Measurements from ENCODE around the gene NPIPB6.
"Not testable (repeated sequence)": the region's sequence is repeated elsewhere in the genome, so short reads cannot be mapped to it uniquely, and the experiment has no call there.

The NPIPB6 gene

DNA sequence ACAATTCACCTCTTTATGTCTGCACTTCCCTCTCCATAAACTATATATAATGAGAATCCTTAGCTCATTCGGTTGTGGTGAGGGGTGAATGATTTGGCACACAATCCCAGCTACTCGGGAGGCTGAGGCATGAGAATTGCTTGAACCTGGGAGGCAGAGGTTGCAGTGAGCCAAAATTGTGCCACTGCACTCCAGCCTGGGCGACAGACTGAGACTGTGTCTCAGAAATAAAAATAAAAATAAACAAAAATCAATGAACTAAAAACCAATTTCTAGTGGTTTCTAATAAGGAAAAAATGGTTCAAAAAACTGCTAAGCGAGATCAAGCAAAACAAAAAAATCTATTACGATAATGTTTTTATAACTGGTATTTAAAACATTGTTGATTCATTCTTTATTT lies at the start of gene NPIPB6:
TSS of gene NPIPB6 (minus strand) at position 101 of the 400 bp plus-strand sequence. CDS start 686 bp downstream, outside the sequence.
- DNase-seq (ENCODE audit: extremely low read depth, low read depth); H3K4me3 ChIP-seq (replicated peaks; ENCODE audit: low read depth, low read length): not testable (repeated sequence)

DNA sequence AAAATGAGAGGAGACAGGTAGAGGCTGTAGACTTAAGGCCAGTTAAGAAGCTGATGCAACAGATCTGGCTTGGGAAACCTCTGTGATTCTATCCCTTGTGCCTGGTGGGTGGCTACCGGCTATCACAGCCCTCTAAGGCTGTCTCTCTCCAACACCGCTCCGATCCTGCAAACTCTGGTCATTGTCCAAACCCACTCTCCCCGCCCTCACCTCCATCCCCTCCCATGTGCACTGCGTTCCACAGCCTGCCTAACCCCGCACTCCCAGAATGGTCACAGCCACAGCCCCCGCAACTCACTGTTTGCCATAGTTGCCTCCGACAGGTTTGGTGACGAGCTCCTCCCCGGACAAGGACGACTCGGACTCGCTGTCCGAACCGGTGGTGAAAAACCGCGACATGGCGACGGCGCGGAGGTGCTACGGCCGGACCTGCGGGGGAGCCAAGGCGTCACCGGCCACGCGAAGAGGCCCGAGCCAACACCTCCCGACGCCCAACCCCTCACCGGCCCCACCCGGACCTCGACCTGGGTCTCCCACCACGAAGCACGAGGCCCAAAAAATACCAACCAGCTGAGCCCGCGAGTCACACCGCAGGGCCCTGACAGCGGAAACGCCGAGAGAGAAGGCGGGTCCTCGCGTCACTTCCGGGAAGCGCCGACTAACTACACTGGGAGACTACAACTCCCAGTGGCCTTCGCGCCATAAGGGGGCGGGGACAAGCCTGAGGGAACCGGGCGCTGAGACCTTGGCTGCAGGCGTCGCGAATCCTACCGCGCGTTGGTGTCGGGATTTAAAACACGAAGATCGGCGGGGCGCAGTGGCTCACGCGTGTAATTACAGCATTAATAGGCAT lies 40.1 kb upstream of the NPIPB6 start, which contains the start of gene EIF3CL:
TSS of gene EIF3CL (minus strand) at position 622 of the 853 bp plus-strand sequence. CDS start at position 399, 223 bp downstream.
- not testable (repeated sequence) for DNase-seq (ENCODE audit: extremely low read depth, low read depth)
- peak within 1 kb of the TSS; percentile 43 for H3K4me3 ChIP-seq (replicated peaks; ENCODE audit: low read depth, low read length)

DNA sequence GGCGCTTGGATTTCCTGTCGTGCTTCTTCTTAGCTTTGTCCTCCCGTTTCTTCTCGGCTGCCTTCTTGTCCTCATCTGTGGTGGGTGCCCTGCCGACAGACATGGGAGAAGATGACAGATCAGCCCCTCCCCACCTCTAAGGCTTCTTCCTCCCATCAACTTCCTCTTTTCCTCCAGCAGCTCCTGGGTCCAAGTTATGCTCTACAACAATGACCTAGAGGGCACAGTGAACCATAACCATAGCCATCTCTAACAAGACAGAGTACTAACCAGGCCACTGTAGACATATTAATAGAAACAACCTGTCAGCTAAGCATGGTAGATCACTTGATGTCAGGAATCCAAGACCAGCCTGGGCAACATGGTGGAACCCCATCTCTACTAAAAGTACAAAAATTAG lies 28.7 kb upstream of the NPIPB6 start:
- DNase-seq (ENCODE audit: extremely low read depth, low read depth); H3K4me3 ChIP-seq (replicated peaks; ENCODE audit: low read depth, low read length): not testable (repeated sequence)

DNA sequence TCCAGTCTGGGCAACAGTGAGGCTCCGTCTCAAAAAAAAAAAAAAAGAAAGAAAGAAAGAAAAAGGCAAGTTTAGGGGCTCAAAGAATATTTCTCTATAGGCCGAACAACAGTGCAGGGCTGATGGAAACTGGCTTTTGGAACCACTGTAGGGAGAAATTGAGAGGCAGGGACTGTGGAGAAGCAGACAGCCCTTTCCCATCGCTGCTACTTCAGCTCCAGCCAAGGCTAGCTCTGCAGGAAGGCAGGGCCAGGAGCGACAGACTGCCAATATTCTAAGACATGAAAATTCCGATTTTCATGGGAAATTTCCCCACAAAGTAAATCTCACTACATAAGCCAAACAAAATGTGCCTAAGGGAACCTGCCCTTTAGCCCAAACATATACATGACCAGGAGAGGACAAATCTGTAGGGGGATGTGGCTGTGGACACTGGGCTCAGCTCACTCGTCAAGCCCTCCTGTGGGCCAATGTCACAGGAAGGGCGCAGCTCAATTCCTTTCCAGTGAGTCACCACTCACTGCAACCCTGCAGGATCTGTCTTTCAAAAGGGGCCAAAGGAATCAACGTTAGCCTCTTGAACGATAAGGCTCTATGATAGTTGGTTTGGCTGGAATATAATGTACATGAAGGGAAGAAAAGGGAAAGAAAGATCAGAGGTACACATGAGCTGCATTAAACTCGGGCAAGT lies 19.0 kb upstream of the NPIPB6 start:
- not testable (repeated sequence) for H3K4me3 ChIP-seq (replicated peaks; ENCODE audit: low read depth, low read length); DNase-seq (ENCODE audit: extremely low read depth, low read depth)

DNA sequence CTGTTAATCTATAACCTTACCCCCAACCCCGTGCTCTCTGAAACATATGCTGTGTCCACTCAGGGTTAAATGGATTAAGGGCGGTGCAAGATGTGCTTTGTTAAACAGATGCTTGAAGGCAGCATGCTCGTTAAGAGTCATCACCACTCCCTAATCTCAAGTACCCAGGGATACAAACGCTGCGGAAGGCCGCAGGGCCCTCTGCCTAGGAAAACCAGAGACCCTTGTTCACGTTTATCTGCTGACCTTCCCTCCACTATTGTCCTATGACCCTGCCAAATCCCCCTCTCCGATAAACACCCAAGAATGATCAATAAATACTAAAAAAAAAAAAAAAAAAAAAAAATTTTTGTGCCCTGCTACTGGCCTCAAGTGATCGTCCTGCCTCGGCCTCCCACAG lies 14.5 kb upstream of the NPIPB6 start:
- not testable (repeated sequence) for DNase-seq (ENCODE audit: extremely low read depth, low read depth)

DNA sequence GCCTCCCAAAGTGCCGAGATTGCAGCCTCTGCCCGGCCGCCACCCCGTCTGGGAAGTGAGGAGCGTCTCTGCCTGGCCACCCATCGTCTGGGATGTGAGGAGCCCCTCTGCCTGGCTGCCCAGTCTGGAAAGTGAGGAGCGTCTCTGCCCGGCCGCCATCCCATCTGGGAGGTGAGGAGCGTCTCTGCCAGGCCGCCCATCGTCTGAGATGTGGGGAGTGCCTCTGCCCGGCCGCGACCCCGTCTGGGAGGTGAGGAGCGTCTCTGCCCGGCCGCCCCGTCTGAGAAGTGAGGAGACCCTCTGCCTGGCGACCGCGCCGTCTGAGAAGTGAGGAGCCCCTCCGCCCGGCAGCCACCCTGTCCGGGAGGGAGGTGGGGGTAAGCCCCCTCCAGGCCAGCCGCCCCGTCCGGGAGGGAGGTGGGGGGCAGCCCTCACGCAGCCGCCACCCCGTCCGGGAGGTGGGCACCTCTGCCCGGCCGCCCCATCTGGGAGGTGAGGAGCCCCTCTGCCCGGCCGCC lies 13.9 kb upstream of the NPIPB6 start:
- DNase-seq (ENCODE audit: extremely low read depth, low read depth); H3K4me3 ChIP-seq (replicated peaks; ENCODE audit: low read depth, low read length): not testable (repeated sequence)

More for the DNA sequence above, 14.5 kb upstream of the NPIPB6 start:
- H3K4me3 ChIP-seq (replicated peaks; ENCODE audit: low read depth, low read length), result not testable (repeated sequence)

DNA sequence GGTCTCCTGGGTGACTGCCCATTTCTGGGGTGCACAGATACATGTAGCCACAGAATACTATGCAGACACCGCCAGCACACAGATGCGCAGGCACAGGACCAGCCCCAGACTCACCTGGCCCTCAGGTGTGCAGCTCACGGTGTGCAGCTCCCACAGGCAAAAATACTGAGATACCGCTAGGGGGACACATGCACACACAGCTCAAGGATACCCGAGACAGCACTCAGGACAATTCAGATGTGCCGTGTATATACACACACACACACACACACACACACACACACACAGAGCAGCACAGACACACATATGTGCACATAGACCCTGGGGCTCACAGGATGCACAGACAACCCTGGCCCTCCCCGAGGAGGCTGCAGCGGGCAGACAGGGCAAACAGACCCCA lies 11.8 kb upstream of the NPIPB6 start:
- DNase-seq (ENCODE audit: extremely low read depth, low read depth); H3K4me3 ChIP-seq (replicated peaks; ENCODE audit: low read depth, low read length): not testable (repeated sequence)

DNA sequence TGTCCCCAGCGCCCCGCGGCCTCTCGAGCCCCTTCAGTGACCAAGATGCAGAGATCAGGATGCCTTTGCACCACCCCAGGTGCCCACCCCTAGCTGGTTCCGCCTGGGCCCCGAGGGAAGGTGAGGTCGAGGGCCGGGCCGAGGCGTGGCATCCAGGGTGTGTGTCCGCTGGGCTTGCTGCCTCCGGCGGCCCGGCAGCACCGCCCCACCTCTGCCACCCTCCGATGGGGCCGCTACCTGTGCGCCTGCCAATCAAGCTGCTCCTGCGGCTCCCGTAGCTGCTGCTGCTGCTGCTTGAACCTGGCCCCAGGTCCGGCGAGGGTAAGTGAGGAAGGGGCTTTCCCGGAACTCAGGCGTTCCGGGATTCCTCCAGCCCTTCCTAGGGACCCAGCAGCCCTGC lies 11.0 kb upstream of the NPIPB6 start:
- DNase-seq (ENCODE audit: extremely low read depth, low read depth); H3K4me3 ChIP-seq (replicated peaks; ENCODE audit: low read depth, low read length): not testable (repeated sequence)

DNA sequence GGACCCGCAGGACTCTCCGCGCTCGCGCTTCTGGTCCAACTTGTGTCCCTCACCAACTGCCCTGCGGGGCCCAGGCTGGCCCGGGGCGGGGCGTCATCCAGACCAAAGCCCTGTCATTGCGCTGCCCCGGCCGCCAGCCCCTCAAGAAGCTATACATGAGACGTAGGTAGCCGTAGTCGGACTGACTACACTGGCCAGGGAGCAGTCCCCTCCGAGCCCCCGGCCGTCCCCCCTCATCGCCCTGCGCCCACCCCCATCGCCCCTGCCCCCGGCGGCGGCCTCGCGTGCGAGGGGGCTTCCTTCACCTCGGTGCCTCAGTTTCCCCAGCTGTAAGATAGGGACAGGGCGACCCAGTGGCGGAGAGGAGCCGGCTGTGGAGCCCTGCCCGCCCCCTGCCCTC lies 4.6 kb upstream of the NPIPB6 start:
- H3K4me3 ChIP-seq (replicated peaks; ENCODE audit: low read depth, low read length); DNase-seq (ENCODE audit: extremely low read depth, low read depth): not testable (repeated sequence)

DNA sequence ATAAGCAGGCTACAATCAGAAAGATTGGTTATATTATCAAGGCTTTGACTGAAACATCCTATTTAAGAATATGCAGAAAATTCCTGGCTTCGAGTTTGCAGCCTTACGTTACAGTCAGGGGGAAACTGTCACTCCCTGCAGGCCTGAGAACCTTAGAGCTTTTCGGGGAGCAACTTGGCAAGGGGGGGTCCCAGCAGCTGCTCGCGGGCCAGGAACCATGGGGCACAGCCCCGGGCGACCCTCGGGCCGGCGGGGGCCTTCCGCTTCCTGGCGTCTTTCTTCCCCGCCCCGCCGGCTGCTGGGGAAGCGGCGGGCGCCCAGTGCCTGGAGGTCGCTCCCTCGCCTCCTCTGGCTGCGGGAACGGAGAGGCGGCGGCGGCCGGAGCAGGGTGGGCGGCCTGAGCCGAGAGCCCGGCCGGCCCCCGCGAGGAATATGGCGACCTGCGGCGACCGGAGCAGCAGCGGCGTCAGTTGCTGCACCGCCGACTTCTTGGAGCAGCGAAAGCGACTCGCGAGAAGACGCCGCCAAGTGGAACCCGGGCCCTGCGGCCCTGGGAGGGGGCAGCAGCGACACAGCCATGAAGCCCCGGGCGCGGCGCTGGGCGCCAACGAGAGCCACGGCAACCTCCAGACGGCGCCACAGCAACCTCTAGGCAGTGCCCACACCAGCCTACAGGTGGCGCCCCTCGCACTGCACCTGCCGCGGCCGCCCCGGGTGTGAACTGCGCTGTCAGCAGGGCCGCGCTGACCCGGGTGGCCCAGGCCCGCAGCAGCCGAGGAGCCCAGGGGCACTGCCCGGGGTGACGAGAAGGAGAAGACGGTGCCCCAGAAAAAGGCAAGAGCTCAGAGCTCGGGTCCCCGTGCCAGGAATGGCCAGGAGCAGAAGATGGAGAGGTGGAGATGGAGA lies 1.2 kb upstream of the NPIPB6 start:
- H3K4me3 ChIP-seq (replicated peaks; ENCODE audit: low read depth, low read length); DNase-seq (ENCODE audit: extremely low read depth, low read depth): not testable (repeated sequence)

DNA sequence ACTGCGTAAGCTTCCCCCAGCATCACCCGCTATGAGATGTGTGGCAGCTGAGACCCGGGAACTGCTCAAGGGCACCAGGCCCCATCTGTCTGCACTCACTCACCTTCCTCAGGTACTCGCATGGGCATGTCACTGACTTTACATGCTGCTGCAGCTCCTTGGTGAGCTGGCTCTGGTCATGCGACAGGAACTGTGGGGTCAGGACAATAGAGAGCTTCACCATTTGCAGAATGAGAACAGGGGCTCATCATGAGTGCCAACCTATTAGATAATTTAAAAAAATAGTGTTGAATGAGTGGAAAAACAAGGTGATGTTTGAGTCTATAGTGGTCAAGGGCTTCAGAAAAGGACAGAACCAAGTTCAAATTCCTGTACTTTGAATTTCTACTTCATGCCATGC lies 708 bp downstream of the NPIPB6 start:
- H3K4me3 ChIP-seq (replicated peaks; ENCODE audit: low read depth, low read length); DNase-seq (ENCODE audit: extremely low read depth, low read depth): not testable (repeated sequence)

DNA sequence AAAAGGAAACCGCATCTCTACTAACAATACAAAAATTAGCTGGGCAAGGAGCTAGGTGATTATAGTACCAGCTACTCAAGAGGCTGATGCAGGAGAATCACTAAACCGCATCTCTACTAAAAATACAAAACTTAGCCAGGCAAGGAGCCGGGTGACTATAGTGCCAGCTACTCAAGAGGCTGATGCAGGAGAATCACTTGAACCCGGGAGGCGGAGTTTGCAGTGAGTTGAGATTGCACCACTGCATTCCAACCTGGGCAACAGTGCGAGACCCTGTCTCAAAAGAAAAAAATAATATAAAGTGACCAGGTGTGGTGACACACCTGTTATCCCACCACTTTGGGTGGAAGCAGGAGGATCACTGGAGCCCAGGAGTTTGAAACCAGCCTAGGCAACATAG lies 25.1 kb downstream of the NPIPB6 start:
- DNase-seq (ENCODE audit: extremely low read depth, low read depth); H3K4me3 ChIP-seq (replicated peaks; ENCODE audit: low read depth, low read length): not testable (repeated sequence)

DNA sequence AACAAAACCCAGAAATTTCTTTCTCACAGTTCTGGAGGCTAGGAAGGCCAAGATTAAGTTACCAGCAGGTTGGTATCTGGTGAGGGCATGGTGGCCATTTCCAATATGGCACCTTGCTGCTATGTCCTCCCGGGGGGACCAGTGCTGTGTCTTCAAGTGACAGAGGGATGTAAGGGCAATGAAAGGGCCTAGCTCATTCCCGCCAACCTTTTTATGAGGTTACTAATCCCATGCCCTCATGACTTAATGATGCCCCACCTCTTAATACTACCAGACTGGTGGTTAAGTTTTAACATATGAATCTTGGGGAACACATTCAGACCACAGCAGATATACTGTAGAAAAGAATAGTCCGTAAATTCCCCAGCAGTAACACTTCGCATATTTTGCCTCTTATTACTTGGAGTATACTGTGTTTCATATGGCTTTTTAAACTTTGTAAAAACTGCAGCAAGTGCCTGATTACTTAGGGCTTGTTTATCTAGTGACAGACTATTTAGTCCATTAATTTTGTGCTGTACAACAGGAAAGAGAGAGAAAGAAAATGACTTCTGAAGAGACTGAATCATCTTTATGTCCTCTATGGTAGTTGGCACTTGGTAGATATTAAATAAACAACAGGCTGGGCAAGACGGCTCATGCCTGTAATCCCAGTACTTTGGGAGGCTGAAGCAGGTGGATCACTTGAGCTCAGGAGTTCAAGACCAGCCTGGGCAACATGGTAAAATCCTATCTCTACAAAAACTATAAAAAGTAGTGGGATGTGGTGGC lies 26.2 kb downstream of the NPIPB6 start:
- not testable (repeated sequence) for DNase-seq (ENCODE audit: extremely low read depth, low read depth); H3K4me3 ChIP-seq (replicated peaks; ENCODE audit: low read depth, low read length)

DNA sequence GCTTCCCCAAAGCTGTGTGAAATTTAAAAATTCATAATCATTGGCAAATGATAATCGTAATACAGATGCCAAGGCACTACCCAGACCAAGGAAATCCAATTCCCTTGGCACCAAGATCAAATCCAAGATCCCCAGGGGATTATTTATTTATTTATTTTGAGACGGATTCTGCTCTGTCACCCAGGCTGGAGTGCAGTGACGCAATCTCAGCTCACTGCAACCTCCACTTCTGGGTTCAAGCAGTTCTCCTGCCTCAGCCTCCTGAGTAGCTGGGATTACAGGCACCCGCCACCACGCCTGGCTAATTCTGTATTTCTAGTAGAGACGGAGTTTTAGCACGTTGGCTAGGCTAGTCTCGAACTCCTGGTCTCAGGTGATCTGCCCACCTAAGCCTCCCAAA lies 27.6 kb downstream of the NPIPB6 start:
- not testable (repeated sequence) for H3K4me3 ChIP-seq (replicated peaks; ENCODE audit: low read depth, low read length); DNase-seq (ENCODE audit: extremely low read depth, low read depth)

DNA sequence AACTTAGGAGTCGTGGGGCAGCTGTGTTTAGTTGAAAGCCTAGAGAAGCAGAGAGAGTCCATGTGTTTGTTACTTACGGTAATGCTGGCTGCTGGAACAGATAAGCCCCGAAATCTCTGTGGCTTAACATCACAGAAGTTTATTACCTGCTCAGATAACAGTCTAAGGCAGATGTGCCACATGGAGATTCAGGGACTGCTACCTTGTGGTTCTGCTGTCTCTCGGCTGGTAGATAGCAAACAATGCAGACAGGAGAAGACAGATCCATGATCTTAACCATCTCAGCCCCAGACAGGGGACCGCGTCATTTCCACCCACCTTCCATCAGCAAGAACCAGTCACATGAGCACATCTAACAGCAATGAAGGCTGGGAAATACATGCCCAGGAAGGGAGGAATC lies 30.7 kb downstream of the NPIPB6 start:
- DNase-seq (ENCODE audit: extremely low read depth, low read depth); H3K4me3 ChIP-seq (replicated peaks; ENCODE audit: low read depth, low read length): not testable (repeated sequence)

DNA sequence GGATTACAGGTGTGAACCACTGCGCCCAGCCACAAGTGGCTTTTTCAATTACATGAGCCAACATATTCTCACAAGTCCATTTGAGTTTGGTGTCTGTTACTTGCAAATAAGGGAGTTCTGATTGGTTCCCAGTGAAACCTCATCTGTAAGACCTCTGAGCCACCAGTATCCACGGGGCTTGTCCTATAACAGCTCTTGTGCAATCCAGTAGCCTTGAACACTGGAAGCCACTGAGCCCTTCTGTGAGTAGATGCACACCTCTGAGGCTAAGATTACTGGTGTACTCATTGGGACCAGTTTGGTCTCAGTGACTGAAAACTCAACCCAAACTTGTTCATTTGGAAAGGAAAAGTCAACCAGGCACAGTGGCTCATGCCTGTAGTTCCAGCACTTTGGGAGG lies 32.3 kb downstream of the NPIPB6 start:
- not testable (repeated sequence) for H3K4me3 ChIP-seq (replicated peaks; ENCODE audit: low read depth, low read length); DNase-seq (ENCODE audit: extremely low read depth, low read depth)

DNA sequence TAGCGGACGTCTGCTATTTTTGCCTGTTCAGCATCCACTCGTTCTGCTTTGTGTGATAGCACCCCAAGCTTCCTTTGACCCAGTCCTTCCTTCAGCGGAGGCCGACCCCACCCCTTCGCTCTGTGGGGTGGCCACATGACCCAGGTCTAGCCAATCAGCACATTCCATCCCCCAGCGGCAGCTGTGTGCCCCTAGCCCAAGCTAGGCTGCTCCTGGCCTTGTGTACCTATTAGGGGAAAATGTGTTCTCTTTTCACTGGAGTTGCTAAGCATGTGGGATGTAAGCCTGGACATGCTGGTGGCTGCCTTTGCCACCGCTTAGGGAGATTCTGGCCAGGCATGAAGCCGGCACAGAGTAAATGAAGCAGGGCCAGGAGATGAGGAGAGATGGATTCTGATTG lies 33.1 kb downstream of the NPIPB6 start:
- not testable (repeated sequence) for DNase-seq (ENCODE audit: extremely low read depth, low read depth); H3K4me3 ChIP-seq (replicated peaks; ENCODE audit: low read depth, low read length)
